HepG2 (cell line): ENCODE measurements around the gene FAM43B.

Experiments used
- AKAP8 ChIP-seq: sonication (generic); formaldehyde crosslinking; IDR thresholded peaks from 2 replicates; pipeline ENCODE4 v1.5.1; 2020; ENCODE audit warnings: mild to moderate bottlenecking, missing genetic modification reagents
- CEBPB ChIP-seq: IDR thresholded peaks from 2 replicates; pipeline ENCODE4 v1.6.1; 2011; ENCODE audit warnings: low read depth, low read length, improper control_type of control experiment, borderline replicate concordance
- CREBL2 ChIP-seq: sonication (generic); formaldehyde crosslinking; IDR thresholded peaks from 2 replicates; pipeline ENCODE4 v1.8.1; 2023; ENCODE audit warnings: missing genetic modification reagents, mild to moderate bottlenecking, borderline replicate concordance
- CTCF ChIP-seq: sonication (generic); formaldehyde crosslinking; IDR thresholded peaks from 2 replicates; pipeline ENCODE4 v1.5.0; 2020; ENCODE audit warnings: mild to moderate bottlenecking, missing genetic modification reagents, moderate library complexity
- ELF4 ChIP-seq: sonication (generic); formaldehyde crosslinking; IDR thresholded peaks from 2 replicates; pipeline ENCODE4 v1.5.0; 2020; ENCODE audit warnings: missing genetic modification reagents, mild to moderate bottlenecking, moderate library complexity, borderline replicate concordance
- POLR2AphosphoS5 ChIP-seq: IDR thresholded peaks from 2 replicates; pipeline ENCODE4 v1.6.1; 2012; ENCODE audit warnings: low read depth, low read length
- PRDM15 ChIP-seq: sonication (generic); formaldehyde crosslinking; IDR thresholded peaks from 2 replicates; pipeline ENCODE4 v1.4.0; 2020; ENCODE audit warnings: missing genetic modification reagents
- REST ChIP-seq, 2 experiments: IDR thresholded peaks; 2 replicates each; pipeline ENCODE4 v1.6.1; 2011 to 2012; ENCODE audit warnings: low read length in 2 of 2, borderline replicate concordance in 1 of 2, low read depth in 1 of 2, mild to moderate bottlenecking in 1 of 2, moderate library complexity in 1 of 2
- ZMYM3 ChIP-seq: sonication (generic); formaldehyde crosslinking; IDR thresholded peaks from 2 replicates; pipeline ENCODE4 v1.5.1; 2020; ENCODE audit warnings: mild to moderate bottlenecking, missing genetic modification reagents
- ZNF235 ChIP-seq: sonication (generic); formaldehyde crosslinking; IDR thresholded peaks from 2 replicates; pipeline ENCODE4 v1.8.1; 2023; ENCODE audit warnings: mild to moderate bottlenecking, missing genetic modification reagents, borderline replicate concordance
- ZNF432 ChIP-seq: sonication (generic); formaldehyde crosslinking; IDR thresholded peaks from 2 replicates; pipeline ENCODE4 v1.5.0; 2020; ENCODE audit warnings: missing genetic modification reagents, mild to moderate bottlenecking, borderline replicate concordance
- ZNF468 ChIP-seq: sonication (generic); formaldehyde crosslinking; IDR thresholded peaks from 2 replicates; pipeline ENCODE4 v1.8.0; 2022; ENCODE audit warnings: mild to moderate bottlenecking, moderate library complexity, missing genetic modification reagents
- ZNF639 ChIP-seq: conservative IDR thresholded peaks from 2 replicates; pipeline ENCODE4 v1.6.1; 2018; ENCODE audit warnings: missing genetic modification reagents
- ZNF878 ChIP-seq: sonication (generic); formaldehyde crosslinking; IDR thresholded peaks from 2 replicates; pipeline ENCODE4 v1.8.1; 2023; ENCODE audit warnings: mild to moderate bottlenecking, missing genetic modification reagents, moderate library complexity

GRCh38 chr1:20505488-20505887 is 46.9 kb upstream of the FAM43B start:
- TF ChIP-seq CEBPB, result no peak
- TF ChIP-seq ZNF235 (CRISPR knock-in tag), result no peak
- TF ChIP-seq PRDM15, result no peak
- no peak for TF ChIP-seq ZNF432 (CRISPR knock-in tag)
- TF ChIP-seq ZNF639 (CRISPR knock-in tag), result no peak
- no peak for TF ChIP-seq AKAP8 (CRISPR knock-in tag)
- TF ChIP-seq ZNF878 (CRISPR knock-in tag), result no peak
- no peak for TF ChIP-seq REST (IDR thresholded peaks at IDR 0.05; ENCODE audit: borderline replicate concordance in 1 of 2, low read depth in 1 of 2, low read length in 2 of 2)
- TF ChIP-seq ZNF468 (CRISPR knock-in tag), result no peak
- TF ChIP-seq ELF4 (CRISPR knock-in tag), result no peak
- no peak for TF ChIP-seq POLR2AphosphoS5
- no peak for TF ChIP-seq CTCF (CRISPR knock-in tag)
- no peak for TF ChIP-seq CREBL2 (CRISPR knock-in tag)
- TF ChIP-seq ZMYM3 (CRISPR knock-in tag), result no peak
